ENCODE results near the gene E2F8.

Gene E2F8

GRCh38 chr11:19187114-19187832 lies 53.5 kb downstream of the E2F8 start:
- no peak overlapping the region for H3K4me3 ChIP-seq (ENCODE audit: low read depth in 1 of 2, low read length in 1 of 2)
- no peaks in the 10 kb centered on the region for H3K27me3 ChIP-seq

GRCh38 chr11:19185516-19186052 lies 55.2 kb downstream of the E2F8 start:
- Histone ChIP-seq H3K36me3 (no peaks in the 10 kb centered on the region), H3K9me3 (no peaks in the 10 kb centered on the region), H3K4me1 (ENCODE audit: control insufficient read depth in 1 of 2, insufficient read depth in 1 of 2, low read depth in 1 of 2, low read length in 1 of 2) (no peaks in the 10 kb centered on the region), H3K4me3 (ENCODE audit: low read depth in 1 of 2, low read length in 1 of 2) (no peak overlapping the region), H3K27ac (no peak overlapping the region), H3K27me3 (no peaks in the 10 kb centered on the region)
- no peak for TF ChIP-seq CTCF (IDR thresholded peaks at IDR 0.05)

More at GRCh38 chr11:19187114-19187832, 53.5 kb downstream of the E2F8 start:
- Histone ChIP-seq H3K27ac (no peak overlapping the region), H3K4me1 (ENCODE audit: control insufficient read depth in 1 of 2, insufficient read depth in 1 of 2, low read depth in 1 of 2, low read length in 1 of 2) (no peaks in the 10 kb centered on the region), H3K36me3 (no peaks in the 10 kb centered on the region), H3K9me3 (no peaks in the 10 kb centered on the region)
- no peak for TF ChIP-seq CTCF (IDR thresholded peaks at IDR 0.05)

GRCh38 chr11:19185036-19185435 lies 55.7 kb downstream of the E2F8 start:
- H3K27me3 ChIP-seq: no peaks in the 10 kb centered on the region
- no peaks in the 10 kb centered on the region for H3K9me3 ChIP-seq
- H3K36me3 ChIP-seq: peaks cover 1% of the 10 kb centered on the region
- H3K4me3 ChIP-seq (ENCODE audit: low read depth in 1 of 2, low read length in 1 of 2): no peak overlapping the region
- no peaks in the 10 kb centered on the region for H3K4me1 ChIP-seq (ENCODE audit: control insufficient read depth in 1 of 2, insufficient read depth in 1 of 2, low read depth in 1 of 2, low read length in 1 of 2)
- TF ChIP-seq CTCF (IDR thresholded peaks at IDR 0.05): no peak
- no peak overlapping the region for H3K27ac ChIP-seq

- Histone ChIP-seq H3K4me1 (ENCODE audit: control insufficient read depth in 1 of 2, insufficient read depth in 1 of 2, low read depth in 1 of 2, low read length in 1 of 2) (no peaks in the 10 kb centered on the region), H3K27ac (no peak overlapping the region), H3K27me3 (no peaks in the 10 kb centered on the region), H3K9me3 (no peaks in the 10 kb centered on the region), H3K36me3 (peaks cover 4% of the 10 kb centered on the region), H3K4me3 (ENCODE audit: low read depth in 1 of 2, low read length in 1 of 2) (no peak overlapping the region)
- no peak for TF ChIP-seq CTCF (IDR thresholded peaks at IDR 0.05)
These were observed 57.1 kb downstream of the E2F8 start for GRCh38 chr11:19183646-19184045.

- Histone ChIP-seq H3K9me3 (no peaks in the 10 kb centered on the region), H3K27ac (no peak overlapping the region), H3K36me3 (peaks cover 22% of the 10 kb centered on the region), H3K27me3 (no peaks in the 10 kb centered on the region), H3K4me1 (ENCODE audit: control insufficient read depth in 1 of 2, insufficient read depth in 1 of 2, low read depth in 1 of 2, low read length in 1 of 2) (no peaks in the 10 kb centered on the region), H3K4me3 (ENCODE audit: low read depth in 1 of 2, low read length in 1 of 2) (no peak overlapping the region)
- TF ChIP-seq CTCF (IDR thresholded peaks at IDR 0.05): no peak
These were observed 59.0 kb downstream of the E2F8 start for GRCh38 chr11:19181531-19182261.
